HG03354 (cell line): ENCODE measurements around the gene LYZL6.
"Not testable (repeated sequence)": the region's sequence is repeated elsewhere in the genome, so short reads cannot be mapped to it uniquely, and the experiment has no call there.

ENCODE experiments used
- ATAC-seq: cut with Tn5 transposase; IDR thresholded peaks from one replicate; pipeline ENCODE4 v1.9.1; 2021; ENCODE audit warnings: mild to moderate bottlenecking; ENCODE audit not compliant: unreplicated experiment, poor library complexity, severe bottlenecking

LYZL6 gene

DNA sequence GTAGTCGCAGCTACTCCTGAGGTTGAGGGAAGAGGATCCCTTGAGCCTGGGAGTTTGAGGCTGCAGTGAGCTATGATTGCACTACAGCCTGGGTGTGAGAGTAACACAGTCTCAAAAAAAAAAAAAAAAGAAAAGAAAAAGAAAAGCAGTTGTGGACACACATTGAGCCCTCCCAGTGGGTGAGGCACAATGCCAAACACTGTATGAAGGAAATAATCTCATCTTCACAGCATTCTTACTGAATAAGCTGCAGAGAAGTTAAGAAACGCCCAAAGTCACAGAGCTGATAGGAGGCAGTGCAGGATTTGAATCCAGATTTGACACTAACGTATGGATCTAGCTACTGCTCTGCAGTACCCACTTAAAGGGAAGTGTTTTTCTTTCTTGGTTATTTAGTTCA lies 5.9 kb upstream of the LYZL6 start:
- no peak for ATAC-seq

DNA sequence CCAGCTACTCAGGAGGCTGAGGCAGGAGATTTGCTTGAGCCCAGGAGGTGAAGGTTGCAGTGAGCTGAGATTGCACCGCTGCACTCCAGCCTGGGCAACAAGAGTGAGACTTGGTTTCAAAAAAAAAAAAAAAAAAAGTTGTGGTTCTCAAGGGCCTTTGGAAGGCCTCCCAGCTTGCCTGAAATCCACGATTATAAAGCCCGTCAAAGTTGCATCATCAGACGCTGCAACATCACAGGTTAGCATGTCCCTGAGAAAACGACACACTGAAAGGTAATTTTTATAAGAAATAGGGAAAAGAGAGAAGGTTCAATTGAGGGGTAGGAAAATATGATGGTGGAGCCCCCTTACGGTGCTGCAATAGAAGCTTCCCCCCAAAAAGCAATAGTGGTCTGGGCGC lies 4.6 kb upstream of the LYZL6 start:
- ATAC-seq: no peak

DNA sequence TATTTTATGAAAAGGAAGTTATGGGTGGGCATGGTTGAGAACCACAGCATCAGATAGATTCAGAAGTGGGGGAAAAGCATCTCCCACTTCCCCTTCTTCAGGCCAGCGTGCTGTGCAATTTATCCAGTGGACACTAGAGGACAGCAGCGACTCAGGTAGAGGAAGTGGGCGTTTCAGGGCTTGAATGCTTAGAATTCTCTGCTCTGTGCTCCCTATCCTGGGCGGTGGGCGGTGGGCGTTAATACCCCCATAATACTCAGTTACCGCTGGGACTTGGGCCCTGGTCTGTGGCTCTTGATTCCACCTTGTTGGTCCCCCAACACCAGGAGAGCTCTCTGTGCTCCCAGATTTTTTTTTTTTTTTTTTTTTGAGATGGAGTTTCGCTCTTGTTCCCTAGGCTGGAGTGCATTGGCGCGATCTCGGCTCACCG lies 3.7 kb upstream of the LYZL6 start:
- ATAC-seq: no peak

DNA sequence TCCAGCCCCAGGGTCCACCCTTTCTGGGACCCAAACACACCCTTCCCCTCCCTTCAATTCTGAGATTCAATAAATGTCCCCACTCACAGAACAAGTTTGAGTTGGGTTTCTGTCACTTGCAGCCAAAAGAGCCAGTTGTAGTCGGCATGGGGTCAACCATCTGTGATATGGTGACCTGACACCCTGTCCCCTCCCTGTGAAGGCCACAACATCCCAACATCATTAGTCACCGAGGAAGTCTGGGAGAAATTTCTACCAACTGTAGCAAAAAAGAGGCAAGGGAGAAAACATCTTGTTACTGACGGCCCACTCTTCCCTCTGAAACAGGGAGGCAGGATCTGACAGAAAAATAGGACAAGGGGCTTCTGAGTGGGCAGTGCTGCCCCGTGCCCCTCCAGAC lies 638 bp upstream of the LYZL6 start:
- no peak for ATAC-seq

DNA sequence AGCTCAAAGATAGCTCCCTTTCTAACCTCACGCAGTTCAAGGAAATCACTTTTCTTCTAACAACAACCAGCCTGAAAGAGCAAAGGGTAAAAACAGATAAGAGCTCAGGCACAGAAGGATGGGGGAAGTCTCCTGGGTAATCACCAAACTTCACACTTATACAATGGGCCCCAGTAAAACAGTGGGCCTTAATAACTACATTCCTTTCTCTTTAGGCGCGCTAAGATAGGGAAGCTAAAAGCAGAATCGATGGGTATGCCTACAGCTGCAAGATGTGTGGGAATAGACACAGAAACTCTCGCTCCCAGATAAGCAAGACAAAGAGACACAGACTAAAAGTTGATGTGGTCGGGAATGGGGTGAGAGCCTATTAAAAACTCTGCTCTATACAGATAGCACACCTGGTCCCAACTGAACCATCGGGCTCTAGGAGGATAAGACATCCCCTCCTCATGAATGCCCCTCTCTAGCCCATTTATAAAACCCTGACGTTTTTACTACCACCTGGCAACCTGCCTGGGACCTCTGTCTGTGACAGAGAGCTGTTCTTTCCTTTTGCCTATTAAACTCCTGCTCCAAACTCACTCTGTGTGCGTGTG lies 826 bp downstream of the LYZL6 start:
- ATAC-seq: no peak

DNA sequence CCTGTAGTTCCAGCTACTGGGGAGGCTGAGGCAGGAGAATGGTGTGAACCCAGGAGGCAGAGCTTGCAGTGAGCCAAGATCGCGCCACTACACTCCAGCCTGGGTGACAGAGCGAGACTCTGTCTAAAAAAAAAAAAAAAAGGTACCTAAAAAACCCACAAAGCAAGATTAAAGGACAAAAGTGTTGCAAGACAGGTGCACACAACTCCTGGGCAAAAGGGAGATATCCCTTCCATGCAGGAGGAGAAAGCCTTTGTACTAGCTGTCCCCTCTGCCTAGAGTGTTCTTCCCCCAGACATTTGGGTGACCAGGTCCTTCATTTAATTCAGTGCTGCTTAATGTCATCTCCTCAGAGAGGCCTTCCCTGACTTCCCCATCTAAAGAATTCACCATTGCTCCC lies 5.0 kb downstream of the LYZL6 start:
- ATAC-seq: not testable (repeated sequence)

DNA sequence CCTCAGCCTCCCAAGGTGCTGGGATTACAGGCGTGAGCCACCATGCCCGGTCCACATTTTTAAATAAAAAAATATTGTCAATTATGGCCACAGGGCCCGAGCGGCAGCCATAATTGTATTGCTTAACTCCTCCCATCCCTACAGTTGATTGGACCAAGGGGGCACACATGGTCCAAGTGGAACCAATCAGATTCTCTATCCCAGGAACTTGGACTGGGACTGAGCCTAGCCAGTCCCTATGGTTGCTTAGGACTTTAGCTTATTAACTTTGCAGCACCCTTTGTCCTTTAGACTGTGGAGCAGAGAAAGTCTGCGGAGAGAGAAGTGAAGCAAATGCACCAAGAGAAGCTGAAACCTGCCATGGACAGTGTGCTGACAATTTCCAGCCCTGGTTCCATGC lies 7.5 kb downstream of the LYZL6 start:
- no peak for ATAC-seq

DNA sequence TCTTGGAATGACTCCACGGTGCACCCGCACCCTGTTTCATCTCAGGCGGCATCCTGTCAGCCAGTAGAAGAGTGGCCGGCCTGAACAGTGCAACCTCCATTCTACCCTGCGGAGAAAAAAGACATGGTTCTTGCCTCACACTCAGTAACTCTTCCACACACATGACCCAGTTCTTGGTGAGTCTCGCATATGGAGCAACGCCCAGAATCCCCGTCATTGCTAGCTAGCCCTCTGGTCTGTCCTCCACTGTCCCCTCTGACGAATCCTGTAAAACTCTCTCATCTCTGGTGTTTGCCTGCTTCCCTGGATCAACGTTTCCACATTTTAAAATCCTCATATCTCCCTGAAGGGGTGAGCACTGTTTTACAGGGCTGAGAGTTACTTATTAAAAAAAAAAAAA lies 8.8 kb downstream of the LYZL6 start:
- ATAC-seq: no peak

DNA sequence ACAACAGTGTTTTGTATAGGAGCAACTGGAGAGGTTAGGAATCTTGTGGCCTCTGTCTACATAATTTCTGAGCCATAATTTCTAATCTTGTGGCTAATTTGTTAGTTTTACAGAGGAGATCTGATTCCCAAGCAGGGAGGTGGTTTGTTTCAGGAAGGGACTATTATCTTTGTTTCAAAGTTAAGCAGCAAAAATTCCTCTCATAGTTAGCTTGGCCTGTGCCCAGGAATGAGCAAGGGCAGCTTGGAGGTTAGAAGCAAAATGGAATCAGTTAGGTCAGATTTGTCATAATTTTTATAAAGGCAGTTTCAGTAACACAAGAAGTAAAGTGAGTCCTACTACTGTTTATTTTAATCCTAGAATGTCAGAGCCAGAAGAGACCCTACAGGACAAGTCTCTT lies 10.9 kb downstream of the LYZL6 start:
- ATAC-seq: no peak

DNA sequence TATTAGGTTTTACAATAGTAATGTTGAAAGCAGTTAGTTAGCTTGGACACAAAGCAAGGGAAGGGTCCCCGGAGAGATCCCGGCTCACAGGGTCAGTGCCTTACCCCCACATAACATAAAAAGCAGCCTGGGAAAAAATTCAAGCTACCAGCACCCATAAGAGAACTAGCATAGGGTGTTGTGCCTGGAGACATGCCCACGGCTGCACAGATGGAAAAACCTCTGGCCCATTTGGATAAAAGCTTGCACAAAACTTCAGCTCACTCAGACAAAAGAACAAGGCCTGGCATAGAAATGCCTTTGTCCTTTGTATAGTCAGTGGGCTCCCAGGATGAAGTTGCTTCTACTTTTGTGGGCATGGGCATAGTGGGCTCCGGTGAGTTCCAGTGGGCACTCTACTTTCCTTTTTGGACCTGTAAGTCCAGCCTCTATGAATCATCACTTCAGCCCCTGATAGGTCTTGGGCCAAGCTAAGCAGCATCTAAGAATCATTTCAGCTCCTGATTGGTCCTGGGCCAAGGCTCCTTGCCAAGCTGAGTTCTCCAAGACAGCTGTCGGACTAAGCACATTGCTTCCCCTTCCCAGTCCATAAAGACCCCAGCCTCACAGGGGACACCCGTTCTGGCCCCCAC lies 11.6 kb downstream of the LYZL6 start:
- ATAC-seq: no peak

DNA sequence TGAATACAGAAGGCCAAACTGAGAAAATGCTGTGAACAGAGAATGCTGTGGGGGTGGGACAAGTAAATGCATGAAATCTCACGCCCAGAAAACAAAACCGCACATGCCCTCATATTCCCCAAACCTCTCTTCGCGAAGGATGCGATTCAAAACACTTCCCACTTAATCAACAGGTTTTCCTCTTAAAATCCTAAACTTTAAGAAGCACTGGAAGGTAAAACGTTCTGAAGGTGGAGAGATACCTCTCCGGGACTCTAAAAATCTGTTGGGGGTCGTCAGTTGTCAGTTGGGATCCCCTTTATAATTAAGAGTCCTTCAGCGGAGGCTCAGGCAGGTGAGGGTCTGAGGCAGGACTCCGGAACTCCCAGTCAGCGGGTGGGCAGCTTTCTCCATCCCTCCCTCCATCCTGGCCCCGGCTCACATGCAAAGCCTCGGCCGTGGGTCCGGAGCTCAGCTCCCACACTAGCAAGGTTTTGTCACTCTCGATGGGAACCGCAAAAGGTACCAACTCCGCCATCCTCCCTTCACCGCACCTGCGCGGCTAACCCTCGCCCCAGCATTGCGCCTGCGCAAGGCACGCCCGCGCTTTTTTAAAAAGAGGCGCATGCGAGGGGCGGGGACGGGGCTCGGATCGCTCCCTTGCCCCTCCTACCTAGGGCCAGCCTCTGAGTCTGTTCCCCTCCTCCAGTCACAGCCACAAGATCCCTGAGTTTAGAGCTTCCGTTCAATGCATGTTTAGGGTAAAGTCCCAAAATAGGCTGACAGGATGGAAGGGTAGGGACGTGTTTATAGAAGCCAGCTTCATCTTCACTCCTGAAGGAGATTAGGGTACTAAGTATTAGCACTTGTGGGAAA lies 13.1 kb downstream of the LYZL6 start, which contains the start of gene RDM1:
TSS of gene RDM1 (minus strand) at position 563 of the 855 bp plus-strand sequence. CDS start at position 517, 46 bp downstream.
- peak; percentile 79 for ATAC-seq

DNA sequence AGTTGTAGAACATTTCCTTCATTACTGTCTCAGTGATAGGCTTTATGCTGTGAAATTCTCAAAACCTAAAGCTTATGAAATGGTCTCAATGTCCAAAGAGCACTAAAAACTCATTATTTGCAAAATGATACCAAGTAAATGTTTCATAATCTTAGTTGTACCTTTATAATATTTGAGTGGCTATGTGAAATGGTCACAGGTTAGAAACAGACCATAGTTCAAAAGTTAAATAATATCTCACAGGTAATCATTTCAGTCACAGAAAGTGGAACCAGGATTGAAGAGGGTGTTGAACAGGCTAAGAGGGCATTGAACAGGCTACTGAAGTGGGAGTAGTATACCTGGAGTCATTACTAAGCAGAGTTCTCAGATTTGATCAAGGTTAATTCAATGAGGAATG lies 15.8 kb downstream of the LYZL6 start:
- no peak for ATAC-seq

DNA sequence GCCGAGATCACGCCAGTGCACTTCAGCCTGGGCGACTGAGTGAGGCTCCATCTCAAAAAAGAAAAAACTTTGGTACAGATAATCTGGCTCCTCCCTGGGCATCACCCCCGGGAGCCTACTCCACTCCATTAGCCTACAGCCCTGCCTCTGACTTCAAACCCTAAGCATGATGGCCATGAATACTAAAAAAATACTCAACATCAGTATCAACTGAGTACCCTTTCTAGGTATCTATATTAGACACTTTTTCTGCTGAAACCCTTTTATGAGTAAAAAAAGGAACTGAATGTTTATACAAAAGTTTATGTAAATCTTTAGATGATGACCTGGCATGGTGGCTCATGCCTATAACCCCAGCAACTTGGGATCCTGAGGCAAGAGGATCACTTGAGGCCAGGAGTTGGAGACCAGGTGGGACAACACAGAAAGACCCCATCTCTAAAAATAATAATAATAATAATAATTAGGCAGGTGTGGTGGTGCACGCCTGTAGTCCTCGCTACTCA lies 19.9 kb downstream of the LYZL6 start:
- no peak for ATAC-seq

DNA sequence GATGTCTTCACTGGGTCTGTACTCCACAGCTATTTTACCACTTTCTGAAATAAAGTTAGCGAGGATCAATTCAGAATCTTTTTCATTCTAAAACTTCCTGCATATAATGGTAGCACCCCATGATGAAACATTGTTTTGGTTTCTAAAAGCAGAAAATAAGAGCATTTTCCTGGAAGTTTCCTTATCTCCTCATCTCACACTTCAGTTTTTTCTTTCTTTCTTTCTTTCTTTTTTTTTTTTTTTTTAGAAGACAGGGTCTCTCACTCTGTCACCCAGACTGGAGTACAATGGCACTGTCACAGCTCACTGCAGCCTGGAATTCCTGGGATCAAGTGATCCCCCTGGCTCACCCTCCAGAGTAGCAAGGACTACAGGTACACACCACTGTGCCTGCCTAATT lies 23.3 kb downstream of the LYZL6 start:
- ATAC-seq: no peak

DNA sequence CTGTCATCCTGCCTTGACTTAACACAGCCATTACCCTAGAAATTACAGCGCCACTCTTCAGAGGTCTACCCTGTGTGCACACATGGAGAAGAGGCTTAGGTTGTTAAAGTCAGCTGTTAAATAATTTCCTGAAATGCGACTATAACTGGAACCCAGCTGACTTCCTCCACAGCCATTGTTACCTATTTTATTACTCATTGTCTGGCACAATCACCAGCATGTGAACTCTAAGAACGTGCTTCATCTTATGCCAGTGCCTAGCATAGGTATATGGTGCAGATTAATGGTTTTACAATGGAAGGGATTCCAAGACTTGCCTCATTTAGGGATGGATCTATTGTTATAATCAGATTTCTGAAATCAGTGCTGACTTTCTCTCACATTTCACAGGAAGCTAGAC lies 24.8 kb downstream of the LYZL6 start:
- ATAC-seq: no peak

DNA sequence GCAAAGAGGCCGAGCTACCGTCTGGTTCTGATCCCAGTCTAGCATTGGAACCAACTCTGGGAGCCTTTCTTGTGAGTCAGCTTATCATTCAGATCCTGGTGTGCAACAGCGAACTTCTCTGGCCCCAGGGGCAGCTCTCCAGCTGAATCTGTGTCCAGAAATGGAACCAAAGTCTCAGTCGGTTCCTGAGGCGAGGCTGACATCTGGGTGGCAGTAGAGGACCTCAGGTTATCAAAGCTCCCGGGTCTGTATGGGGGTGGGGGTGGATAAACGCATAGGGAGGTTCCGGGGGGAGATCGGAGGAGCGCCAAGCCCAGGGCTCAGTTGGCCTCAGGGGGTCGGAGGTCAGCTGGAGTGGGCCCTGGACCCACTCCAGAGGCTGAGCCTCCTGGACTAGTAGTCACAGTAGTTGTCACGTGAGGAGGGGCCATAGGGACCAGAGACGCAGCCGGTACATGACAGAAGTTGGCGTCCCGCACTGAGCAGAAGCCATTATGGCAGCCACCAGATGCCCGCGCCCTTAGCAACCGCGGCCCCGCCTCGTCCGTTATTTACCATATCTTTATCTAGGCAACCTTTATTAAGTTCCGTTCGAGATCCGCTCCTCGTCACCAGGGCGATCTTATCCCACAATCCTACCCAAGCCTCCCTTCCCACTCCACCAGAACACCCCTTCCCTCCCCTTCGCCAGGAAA lies 25.8 kb downstream of the LYZL6 start:
- no peak for ATAC-seq

DNA sequence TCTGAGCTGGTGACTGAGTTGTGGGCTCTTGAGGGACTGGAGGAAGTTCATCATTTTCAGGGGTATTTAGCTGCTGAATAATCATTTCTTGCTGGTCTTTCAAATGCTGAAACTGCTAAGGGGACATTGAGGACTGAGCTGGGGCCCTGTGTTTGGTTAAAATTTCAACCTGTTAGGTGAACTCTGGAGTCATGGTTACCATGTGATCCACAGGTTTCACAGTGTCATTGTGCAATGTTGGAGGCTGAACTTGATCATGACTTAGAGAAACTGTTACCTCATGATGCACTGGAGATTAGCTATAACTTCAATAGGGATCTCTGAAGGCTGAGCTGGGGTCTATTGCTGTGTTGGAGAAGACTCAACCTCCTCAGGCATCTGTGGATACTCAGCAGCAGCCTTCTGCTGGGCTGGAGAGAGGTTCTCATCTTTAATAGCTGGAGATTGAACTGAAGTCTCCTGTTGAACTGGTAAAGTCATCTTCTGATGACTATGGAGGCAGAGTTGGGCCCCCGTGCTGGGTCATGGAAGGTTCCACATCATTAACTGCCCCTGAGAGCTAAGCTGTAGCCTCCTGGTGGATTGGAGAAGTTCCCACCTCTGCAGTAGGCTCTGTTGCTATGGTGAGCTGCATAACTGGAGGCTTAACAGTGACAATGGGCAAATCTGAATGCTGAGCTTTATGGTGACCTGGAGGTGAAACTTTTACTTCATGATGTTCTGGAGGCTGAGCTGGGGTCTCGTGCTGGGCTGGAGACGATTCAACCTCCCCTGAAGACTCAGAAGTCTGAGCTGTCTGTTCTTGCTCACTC lies 28.2 kb downstream of the LYZL6 start:
- no peak for ATAC-seq

DNA sequence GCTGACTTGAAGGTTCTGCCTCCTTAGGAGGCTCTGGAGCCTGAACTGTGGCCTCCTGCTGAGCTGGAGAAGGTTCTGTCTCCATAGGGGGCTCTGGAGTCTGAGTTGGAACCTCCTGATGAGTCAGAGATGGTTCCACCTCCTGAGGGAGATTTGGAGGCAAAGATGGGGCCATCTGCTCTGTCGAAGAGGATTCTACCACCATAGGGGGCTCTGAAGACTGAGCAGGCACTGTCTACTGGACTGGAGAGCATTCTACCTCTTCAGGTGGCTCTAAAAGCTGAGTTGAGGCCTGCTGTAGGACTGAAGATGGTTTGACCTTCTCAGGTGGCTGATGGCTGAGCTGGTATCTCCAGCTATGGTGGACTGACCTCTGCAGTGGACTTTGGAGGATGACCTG lies 29.2 kb downstream of the LYZL6 start:
- ATAC-seq: no peak

DNA sequence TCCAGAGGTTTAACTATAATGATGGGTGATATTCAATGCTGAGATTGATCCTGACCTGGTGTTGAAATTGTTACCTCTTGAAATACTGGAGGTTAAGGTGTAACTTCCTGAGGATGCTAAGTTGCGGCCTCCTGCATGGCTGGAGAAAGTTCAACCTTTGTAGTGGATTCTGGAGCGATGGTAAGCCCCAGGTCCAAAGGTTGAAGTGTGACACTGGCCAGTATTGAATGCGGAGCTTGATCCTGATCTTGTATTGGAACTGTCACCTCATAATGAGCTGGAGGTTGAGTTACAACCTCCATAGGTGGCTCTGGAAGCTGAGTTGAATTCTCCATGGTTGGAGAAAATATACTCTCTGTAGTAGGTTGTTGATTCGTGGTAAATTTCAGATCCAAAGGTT lies 29.9 kb downstream of the LYZL6 start:
- ATAC-seq: no peak
